Measurements from ENCODE around the gene B4GALT2.
A peak's percentile ranks its signal among the peaks of the same experiment; 100 is the strongest.

Gene B4GALT2

GRCh38 chr1:43978551-43979260 is at the start of gene B4GALT2:
TSS of gene B4GALT2 (plus strand) at chr1:43979210. CDS start at chr1:43981161, 1,951 bp downstream.
- DNase-seq: peak in 35 of 56 donors; percentile 6 to 76 (median 30)

- DNase-seq: no peak
These were observed 48.7 kb upstream of the B4GALT2 start for GRCh38 chr1:43930168-43930948.

- no peak for DNase-seq
These were observed 48.1 kb upstream of the B4GALT2 start for GRCh38 chr1:43930949-43931275.

GRCh38 chr1:43931711-43932660 is 47.0 kb upstream of the B4GALT2 start:
- DNase-seq: no peak

- DNase-seq: no peak
These were observed 46.1 kb upstream of the B4GALT2 start for GRCh38 chr1:43932786-43933385.

- DNase-seq: peak in 1 of 56 donors; percentile 9
These were observed 45.5 kb upstream of the B4GALT2 start, which contains the start of gene ARTN for GRCh38 chr1:43933386-43934100. TSS of gene ARTN (plus strand) at chr1:43933801. CDS start at chr1:43935657, 1,856 bp downstream.

- peak in 33 of 56 donors; percentile 14 to 78 (median 37) for DNase-seq
These were observed 44.7 kb upstream of the B4GALT2 start for GRCh38 chr1:43934101-43934985.

GRCh38 chr1:43934986-43935324 is 44.1 kb upstream of the B4GALT2 start:
- DNase-seq: peak in 1 of 56 donors; percentile 29

- peak in 2 of 56 donors; percentile 37 to 51 for DNase-seq
These were observed 43.1 kb upstream of the B4GALT2 start for GRCh38 chr1:43935711-43936427.

GRCh38 chr1:43936431-43937151 is 42.4 kb upstream of the B4GALT2 start:
- peak in 15 of 56 donors; percentile 15 to 51 (median 25) for DNase-seq

- DNase-seq: no peak
These were observed 41.7 kb upstream of the B4GALT2 start for GRCh38 chr1:43937179-43937865.

GRCh38 chr1:43938383-43938782 is 40.6 kb upstream of the B4GALT2 start:
- no peak for DNase-seq

GRCh38 chr1:43938892-43939587 is 40.0 kb upstream of the B4GALT2 start:
- peak in 6 of 56 donors; percentile 13 to 48 (median 28) for DNase-seq

GRCh38 chr1:43942411-43942810 is 36.6 kb upstream of the B4GALT2 start:
- DNase-seq: no peak

- no peak for DNase-seq
These were observed 34.1 kb upstream of the B4GALT2 start for GRCh38 chr1:43944860-43945259.

- DNase-seq: no peak
These were observed 33.3 kb upstream of the B4GALT2 start for GRCh38 chr1:43945674-43946235.
